GM12892 (cell line): ENCODE data around the gene IFT27.

Source experiments
- DNase-seq: peaks from one replicate; pipeline ENCODE4 v3.0.0; 2011; ENCODE audit not compliant: insufficient read length
- FAIRE-seq: peaks from 2 replicates; lab custom pipeline; 2011; peaks lifted over from hg19 to GRCh38; lab: Jason Lieb, UNC
- POLR2A ChIP-seq: IDR thresholded peaks from 2 replicates; pipeline ENCODE4 v1.6.1; 2011; ENCODE audit warnings: low read depth, low read length, control low read depth
- POLR2AphosphoS5 ChIP-seq: IDR thresholded peaks from 2 replicates; pipeline ENCODE4 v1.6.1; 2011; ENCODE audit warnings: low read depth, low read length, control low read depth
- TAF1 ChIP-seq: IDR thresholded peaks from 2 replicates; pipeline ENCODE4 v1.6.1; 2011; ENCODE audit warnings: low read depth, mild to moderate bottlenecking, control low read depth, low read length, borderline replicate concordance

IFT27 gene

GRCh38 chr22:36814801-36815200 is 38.9 kb upstream of the IFT27 start:
- no peak for DNase-seq
- TF ChIP-seq POLR2AphosphoS5 (no peak), TAF1 (no peak), POLR2A (no peak)
- FAIRE-seq = no peak

GRCh38 chr22:36811094-36811800 is 35.3 kb upstream of the IFT27 start:
- DNase-seq (no peak), FAIRE-seq (no peak)
- TF ChIP-seq POLR2AphosphoS5 = no peak
- no peak for TF ChIP-seq TAF1
- no peak for TF ChIP-seq POLR2A

- FAIRE-seq (no peak), DNase-seq (no peak)
- TF ChIP-seq TAF1 (no peak), POLR2AphosphoS5 (no peak), POLR2A (no peak)
Measured at GRCh38 chr22:36809351-36809750, 33.4 kb upstream of the IFT27 start.

- no peak for FAIRE-seq
- no peak for DNase-seq
- TF ChIP-seq TAF1 = no peak
- TF ChIP-seq POLR2AphosphoS5 = no peak
- no peak for TF ChIP-seq POLR2A
Measured at GRCh38 chr22:36808721-36809344, 32.9 kb upstream of the IFT27 start.

- no peak for FAIRE-seq
- no peak for DNase-seq
- TF ChIP-seq POLR2A = no peak
- no peak for TF ChIP-seq TAF1
- TF ChIP-seq POLR2AphosphoS5 = no peak
Measured at GRCh38 chr22:36807627-36808026, 31.7 kb upstream of the IFT27 start.

- no peak for DNase-seq
- TF ChIP-seq TAF1 (no peak), POLR2AphosphoS5 (no peak), POLR2A (no peak)
- no peak for FAIRE-seq
Measured at GRCh38 chr22:36806835-36807234, 30.9 kb upstream of the IFT27 start.

GRCh38 chr22:36803358-36803757 is 27.4 kb upstream of the IFT27 start:
- FAIRE-seq (no peak), DNase-seq (no peak)
- TF ChIP-seq POLR2AphosphoS5 (no peak), TAF1 (no peak), POLR2A (no peak)

GRCh38 chr22:36798674-36799066 is 22.8 kb upstream of the IFT27 start:
- DNase-seq = no peak
- no peak for TF ChIP-seq TAF1
- no peak for TF ChIP-seq POLR2A
- TF ChIP-seq POLR2AphosphoS5 = no peak
- FAIRE-seq = no peak

- DNase-seq (no peak), FAIRE-seq (no peak)
- TF ChIP-seq POLR2AphosphoS5 (no peak), POLR2A (no peak), TAF1 (no peak)
Measured at GRCh38 chr22:36797911-36798673, 22.2 kb upstream of the IFT27 start.

GRCh38 chr22:36797374-36797773 is 21.5 kb upstream of the IFT27 start:
- TF ChIP-seq POLR2A (no peak), POLR2AphosphoS5 (no peak), TAF1 (no peak)
- no peak for FAIRE-seq
- DNase-seq = no peak

GRCh38 chr22:36796552-36797175 is 20.7 kb upstream of the IFT27 start:
- DNase-seq = no peak
- no peak for FAIRE-seq
- TF ChIP-seq POLR2A = no peak
- TF ChIP-seq TAF1 = no peak
- TF ChIP-seq POLR2AphosphoS5 = no peak
